Measurements from ENCODE around the gene EPSTI1.
"Not testable (repeated sequence)": the region's sequence is repeated elsewhere in the genome, so short reads cannot be mapped to it uniquely, and the experiment has no call there.

The EPSTI1 gene

DNA sequence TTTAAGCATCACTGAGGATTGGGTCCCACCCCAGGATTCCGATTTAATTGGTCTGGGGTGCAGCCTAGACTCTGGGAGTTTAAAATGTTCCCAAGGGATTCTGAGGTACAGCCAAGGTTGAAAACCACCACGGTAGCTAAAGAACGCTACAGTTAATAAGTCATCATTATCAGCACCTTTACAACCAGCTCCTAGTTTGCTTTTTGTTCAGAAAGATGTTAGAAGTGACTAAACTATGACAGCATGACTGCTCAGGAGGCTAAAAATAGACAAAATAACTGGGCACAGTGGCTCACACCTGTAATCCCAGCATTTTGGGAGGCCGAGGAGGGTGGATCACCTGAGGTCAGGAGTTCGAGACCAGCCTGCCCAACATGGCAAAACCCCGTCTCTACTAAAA is 11.7 kb upstream of the EPSTI1 start:
- no peak for DNase-seq

DNA sequence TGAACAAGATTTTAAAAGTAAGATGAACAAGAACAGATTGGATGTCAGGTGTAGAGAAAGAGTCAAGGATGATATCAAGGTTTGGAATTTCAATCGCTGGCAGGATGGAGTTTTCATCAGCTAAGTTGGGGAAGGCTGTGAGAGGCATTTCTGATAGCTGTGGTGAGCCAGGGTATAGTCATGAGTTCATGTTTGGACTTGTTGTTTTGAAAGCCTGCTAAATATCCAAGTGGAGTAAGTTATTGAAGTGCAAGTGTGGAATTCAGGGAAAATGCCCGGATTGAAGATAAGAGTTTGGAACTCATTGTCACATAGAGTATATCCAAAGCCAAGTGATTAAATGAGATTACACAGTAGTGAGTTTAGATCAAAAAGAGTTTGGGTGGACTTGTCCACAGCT is 11.0 kb upstream of the EPSTI1 start:
- no peak for DNase-seq

DNA sequence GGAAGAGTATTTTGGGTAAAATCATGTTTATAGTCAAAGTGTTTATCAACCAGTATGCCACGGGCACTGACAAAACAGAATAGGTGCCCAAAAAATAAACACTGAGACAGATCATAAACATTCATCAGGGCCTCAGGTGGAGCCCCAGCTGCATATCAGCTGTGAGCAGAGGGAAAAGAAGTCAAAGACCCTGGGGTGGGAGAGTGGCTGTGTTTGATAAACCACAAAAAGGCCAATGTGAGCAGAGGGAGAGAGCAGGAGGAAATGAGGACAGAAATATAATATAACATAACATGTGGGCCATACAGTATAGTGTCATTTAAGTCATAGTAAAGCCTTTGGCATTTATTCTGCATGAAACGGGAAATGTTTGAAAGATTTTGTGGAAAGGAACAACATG is 10.0 kb upstream of the EPSTI1 start:
- DNase-seq: no peak

DNA sequence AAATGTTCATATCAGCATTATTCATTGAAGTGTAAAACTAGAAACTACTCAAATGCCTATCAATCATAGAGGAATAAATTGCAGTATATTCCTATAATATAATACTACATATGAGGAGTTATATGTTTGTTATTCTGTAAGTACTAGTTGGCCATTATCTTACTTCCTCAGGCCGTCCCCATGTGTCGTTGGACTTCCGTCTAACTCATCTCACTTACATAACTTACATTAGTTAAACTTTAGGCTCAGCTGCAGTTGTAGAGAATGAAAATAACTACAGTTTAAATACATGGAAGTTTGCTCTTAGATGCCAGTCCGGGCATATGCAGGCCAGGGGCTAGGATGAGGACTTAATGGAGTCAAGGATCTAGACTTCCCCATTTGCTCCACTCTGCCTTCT is 8.6 kb upstream of the EPSTI1 start:
- DNase-seq: no peak

DNA sequence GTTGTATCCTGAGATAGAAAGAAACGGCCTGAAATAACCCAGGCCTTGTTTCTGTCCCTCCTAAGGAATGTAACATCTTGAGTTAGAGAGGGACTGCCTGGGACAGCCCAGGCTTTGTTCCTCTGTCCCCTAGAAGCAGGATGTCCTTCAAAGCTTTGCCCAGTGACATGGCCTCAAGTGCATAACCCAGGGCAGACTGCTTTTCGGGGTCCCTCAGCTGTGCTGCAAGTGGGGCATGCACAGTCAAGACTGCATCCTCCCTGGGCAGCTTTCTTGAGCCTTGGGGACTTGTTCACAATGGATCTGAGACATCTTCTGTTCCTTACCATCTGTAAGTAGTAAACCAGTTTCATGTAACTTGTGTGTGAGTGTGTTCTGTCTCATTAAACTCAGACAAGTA is 7.5 kb upstream of the EPSTI1 start:
- no peak for DNase-seq

DNA sequence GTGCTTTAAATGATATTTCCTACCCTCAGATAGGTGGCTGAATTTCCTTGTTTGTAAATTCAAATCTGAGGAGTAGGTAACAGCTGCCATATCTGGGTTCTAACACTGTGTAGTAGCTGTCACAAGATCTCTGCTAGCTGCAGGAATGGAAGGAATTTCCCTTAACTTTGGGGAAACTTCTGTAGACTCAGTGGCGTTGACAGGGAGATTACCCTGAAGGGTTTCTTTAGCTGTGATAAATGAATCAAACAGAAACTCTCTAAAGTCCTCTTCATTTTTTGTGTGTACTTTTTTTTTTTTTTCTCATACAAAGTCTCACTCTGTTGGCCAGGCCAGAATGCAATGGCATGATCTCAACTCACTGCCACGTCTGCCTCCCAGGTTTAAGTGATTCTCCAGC is 5.3 kb upstream of the EPSTI1 start:
- no peak for DNase-seq

DNA sequence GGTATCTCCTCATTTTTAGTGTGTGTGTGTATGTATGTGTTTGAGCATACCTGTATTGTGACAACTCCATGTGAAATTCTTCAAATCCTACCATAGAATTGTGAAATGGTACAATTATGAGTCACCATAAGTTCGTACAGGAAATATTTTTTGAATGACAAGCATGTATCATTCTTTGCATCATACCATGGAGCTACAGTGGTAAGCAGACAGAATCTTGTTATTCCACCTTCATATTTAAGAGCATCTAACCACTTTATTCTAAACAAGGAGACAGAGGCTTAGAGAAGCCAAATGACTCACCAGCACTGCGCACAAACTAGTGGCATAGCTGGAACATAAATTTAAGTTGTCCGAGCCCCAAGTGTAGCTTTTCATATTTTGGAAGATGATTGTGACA is 4.5 kb upstream of the EPSTI1 start:
- DNase-seq: peak; percentile 21

DNA sequence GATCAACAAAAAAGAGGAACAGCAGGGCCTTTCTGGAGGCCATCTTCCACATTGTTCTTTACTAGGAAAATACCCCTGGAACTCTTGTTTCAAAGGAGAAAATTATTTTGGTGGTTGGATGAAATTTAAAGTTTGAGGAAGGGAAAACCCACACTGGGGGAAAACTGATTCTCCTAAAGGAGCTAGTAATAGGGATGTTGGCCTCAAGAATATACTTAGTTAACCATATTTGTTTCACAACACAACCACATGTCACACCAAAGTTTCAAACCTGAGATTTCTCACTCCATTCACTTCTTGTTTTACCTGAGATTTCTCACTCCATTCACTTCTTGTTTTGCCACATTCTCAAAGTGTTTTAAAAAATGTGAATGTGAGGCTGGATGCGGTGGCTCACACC is 2.8 kb upstream of the EPSTI1 start:
- no peak for DNase-seq

DNA sequence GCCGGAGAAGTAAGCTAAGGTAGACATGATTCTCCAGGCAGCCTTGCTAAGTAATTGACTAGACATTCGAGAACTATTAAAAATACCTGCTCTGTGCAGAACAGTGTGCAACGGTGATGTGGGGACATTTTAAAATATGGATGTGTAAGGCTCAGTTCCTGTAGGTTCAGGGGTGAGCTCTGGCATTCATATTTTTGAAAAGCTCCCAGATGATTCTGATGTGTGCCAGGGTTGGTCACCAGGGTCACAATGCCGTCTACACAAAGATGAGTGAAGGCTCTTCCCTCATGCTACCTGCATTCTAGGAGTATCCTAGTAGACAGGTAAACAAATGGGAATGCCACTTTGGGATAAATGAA is 702 bp upstream of the EPSTI1 start:
- DNase-seq: no peak

DNA sequence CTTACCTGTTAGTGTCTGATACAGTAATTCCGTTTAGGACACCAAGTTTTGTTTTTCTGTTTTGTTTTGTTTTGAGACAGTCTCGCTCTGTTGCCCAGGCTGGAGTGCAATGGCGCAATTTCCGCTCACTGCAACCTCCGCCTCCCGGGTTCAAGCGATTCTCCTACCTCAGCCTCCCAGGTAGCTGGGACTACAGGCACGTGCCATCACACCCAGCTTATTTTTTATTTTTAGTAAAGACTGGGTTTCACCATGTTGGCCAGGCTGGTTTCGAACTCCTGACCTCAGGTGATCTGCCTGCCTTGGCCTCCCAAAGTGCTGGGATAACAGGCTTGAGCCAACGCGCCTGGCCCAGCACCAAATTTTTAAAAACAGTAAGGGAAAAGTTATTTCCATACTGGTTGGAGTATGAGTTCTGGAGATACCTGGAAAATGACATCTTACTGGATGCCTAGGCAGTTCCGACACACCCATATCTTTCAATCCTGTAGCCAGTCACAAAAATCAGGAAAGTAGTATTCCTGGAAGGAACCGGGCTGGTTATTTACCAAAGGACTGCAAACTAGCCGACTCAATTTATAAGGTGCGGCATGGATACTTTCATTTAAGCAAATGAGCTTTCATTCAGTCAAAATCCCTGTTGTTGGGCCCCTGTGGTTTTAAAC is 676 bp downstream of the EPSTI1 start:
- DNase-seq: not testable (repeated sequence)

DNA sequence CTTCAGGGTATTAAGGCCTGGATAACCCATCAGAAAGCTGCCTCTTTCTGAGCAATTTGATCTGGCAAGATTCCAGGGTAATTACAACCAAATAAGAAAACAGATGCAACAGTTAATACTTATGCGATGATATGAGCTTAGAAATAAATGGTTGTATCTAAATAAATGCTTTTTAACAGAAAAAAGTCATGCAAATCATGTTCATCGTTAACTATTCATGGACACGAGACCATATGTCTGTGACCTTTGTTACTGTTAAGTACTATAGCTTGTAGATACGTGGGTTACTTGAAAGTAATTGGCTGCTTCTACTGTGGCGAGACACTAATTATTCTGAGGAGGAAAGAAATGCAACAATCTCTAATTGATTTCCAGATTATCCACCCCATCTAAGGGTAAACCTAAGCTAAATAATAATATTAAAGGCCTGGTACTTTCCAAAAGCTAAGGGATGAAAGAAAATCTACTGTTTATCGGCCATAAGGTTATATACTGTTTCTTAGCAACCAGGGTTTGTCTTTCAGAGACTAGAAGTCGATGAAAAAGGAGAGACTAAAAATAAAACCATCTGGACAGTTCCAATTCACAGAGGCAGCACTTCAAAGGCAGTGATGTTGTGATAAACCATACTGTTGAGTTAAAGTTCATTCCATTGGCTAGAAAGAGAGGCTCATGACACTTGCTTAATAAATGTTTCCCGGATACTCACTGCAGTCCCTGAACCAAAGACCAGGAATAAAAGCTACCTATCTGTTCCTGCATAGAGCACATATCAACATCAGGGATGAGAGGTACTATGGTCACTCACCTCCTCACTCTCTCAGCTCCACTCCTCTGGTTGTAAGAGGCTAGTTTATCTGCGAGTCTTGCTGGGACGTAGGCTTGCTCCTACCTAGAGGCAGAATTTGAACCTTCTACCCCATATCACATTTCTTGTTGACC is 1.5 kb downstream of the EPSTI1 start:
- no peak for DNase-seq

DNA sequence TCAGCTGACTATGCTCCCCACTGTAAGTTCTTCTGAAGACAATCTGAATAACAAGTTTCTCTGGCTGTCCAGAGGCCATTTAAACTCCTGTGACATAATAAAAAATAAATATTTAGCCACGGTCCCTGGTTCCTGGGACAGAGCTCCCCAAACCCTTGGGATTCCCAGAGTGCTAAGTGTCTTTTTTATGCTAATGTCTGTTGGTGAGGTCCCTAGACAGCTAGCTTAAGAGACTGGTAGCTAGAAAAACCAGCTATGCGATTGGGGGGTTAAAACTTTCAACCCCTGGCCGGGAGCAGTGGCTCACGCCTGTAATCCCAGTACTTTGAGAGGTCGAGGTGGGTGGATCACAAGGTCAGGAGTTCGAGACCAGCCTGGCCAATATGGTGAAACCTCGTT is 5.9 kb downstream of the EPSTI1 start:
- DNase-seq: no peak

DNA sequence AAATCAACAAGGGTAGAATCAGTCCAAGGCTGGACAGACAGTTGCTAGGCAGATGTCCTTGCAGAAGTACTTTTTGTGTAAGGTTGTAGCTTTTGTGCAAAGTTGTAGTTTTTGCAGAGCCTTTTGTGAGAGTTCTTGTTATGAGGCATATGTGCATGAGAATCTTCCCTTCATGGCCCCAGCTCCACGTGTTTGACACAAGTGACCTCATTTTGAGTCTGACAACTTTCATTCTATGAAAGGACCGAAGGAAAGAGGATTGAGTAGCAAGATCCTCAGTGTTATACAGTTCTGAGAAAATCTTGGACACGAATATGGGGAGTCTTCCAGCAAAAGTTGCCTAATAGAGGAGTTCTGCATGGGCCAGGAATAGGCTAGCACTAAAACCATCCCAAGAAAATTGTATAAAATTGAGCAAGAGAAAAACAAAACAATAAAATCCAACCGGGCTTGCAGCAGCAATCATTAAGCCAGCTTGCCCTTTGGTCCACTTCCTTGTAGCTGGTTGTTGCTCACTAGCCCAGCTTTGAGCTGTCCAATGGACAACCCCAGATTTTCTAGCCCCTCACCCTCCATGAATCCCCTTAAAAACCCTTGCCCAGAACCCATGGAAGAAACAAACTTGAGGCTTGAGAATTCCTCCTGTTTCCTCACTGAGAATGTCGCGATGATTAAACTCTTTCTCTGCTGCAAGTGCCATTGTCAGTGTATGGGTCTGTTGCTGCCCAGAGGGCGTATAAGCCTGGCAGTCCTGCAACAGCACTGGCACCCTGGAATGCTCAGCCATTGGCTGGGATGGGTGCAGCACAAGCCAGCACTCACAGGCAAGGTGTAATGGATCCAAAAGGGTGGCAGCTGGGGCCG is 6.5 kb downstream of the EPSTI1 start:
- DNase-seq: no peak

DNA sequence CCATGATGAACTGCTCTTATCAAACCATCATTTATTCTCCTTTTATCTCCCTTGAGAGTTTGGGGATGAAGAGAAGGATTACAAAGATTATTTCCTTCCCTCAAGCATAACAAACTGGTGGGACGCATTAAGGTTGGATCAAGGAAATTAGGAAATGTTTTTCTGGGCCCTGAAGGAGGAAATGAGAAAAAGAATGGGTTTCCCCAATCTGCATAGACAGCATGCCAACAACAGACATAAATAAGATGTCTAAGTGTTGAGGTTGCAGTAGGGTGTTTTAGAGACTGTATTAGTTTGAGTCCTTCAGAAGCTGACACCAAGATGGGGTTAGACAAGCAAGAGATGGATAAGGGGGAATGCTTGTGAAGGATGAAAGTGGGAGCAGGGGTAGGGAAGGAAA is 7.3 kb downstream of the EPSTI1 start:
- no peak for DNase-seq

DNA sequence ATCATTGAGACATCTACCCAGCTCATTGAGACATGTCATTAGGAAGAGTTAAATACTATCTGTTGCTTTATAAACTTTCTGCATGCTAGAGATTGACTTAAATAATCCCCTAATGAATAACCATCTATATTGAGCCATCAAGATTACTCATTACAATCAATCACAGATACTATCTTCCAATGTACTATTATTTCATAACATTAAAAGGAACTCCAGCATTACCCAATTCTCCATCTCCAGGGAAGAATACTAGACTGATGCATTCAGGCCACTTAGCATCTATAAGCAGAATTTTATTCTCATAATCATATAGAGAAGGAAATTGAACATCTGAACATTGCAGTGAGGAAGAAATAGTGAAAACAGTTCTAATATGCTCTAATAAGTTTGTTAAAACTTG is 8.0 kb downstream of the EPSTI1 start:
- DNase-seq: no peak

DNA sequence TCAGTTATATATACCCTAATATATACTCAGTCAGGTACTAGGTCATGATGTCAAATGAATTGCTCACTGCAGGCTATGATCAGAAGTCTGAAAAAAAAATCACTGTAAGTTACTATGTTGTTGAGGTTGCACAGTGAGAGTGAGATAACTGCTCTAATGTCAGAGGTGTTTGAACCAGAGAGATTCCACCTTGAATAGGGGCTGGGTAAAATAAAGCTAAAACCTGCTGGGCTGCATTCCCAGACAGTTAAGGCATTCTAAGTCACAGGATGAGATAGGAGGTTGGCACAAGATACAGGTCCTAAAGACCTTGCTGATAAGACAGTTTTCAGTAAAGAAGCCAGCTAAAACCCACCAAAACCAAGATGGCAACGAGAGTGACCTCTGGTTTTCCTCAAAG is 10.2 kb downstream of the EPSTI1 start:
- no peak for DNase-seq

DNA sequence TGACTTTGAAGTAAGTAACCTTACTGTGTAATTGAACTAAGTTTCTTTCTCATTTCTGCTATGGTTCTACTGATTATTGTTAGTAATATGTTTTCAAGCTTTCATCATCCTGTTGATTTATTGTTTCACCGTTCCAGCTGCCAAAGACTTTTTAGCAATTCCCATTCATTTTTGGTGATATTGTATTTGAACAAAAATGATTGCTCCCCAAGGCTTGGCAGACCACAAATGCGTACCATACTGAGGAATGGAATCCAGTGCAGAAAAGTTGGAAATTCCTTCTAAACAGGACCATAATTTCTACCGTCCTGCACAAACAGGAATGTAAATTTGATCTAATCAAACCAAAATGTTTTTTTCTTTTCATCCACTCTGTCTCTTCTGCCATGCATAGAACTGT is 10.7 kb downstream of the EPSTI1 start:
- DNase-seq: no peak

DNA sequence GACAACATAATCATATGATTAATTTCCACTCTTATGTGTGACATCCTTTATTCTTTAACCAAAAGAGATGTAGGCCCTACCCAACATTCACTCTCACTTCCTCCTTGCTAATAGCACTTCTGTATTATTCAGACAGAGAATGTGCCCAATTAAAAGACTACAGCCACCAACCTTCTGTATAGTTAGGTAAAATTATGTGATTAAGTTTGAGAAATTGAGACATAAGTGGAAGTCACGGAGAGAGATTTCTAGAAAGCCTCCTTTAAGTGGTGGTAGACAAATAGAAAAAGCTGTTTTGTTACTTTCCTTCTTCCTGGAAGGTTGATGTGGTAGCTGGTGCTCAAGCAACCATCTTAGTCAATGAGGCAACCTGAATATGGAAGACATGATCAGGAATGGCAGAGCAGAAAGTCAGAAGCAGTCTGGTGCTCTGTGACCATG is 14.8 kb downstream of the EPSTI1 start:
- no peak for DNase-seq

DNA sequence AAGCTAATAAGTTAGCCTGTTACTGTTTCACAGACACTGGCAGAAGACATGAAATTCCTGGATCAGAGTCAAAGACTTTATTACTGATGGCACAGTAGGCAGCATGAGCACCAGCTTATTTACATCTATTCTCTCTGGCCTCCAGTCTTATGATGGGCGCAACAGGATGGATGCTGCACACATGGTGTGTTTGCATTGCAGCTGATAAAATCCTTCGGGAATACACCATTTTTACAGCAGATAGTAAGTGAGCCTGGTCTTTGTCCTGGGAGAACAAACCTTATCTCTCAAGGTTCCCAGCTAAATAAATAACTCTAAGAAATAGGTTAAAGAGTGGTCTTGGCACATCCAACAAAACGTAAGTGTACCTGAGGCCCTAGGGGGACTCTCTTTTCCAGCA is 16.0 kb downstream of the EPSTI1 start:
- no peak for DNase-seq

DNA sequence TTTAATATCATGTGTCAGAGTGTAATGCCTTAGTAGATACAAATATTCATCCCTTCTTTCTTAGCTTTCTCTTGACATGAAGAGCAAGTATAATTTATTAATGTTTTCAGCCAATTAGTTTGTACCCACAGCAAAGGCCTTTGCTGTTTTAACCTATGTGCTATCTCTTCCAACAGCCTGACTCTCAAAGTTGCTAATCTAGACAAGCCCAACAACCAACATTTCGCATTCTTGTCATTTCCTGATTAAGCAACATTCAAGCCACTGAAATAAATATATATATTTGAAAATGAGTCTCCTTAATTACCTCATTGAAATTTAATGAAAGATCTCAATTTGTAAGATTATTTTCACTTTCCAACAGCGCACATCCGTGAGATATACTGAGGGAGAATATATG is 18.5 kb downstream of the EPSTI1 start:
- no peak for DNase-seq

DNA sequence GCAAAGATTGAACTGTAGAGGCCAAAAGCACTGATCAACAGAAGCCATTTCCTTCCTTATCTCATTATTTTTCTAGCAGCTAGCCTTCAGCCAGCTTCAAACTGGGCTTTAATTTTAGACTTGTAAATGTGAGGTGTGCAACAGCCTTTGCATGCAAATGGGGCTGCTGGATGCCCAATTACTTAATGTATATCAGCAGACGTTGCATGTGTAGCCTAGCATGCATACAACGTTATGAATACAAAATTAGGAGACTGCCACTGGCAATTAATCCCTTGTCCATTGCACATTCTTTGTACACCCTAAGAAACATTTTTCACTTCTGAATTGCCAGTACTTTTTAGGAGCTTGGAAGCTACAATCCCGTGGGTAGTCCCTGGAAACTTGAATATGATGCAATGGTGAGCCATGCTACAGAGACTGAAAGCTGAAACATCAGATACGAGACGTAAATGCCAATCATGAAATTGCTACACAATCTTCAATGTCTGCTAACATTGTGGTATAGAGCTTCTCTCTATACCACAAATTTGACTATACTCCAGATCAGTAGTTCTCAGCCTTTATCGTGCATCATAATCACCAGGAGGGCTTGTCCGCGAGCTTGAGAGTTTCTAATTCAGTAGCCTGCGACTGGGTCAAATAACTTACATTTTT is 20.2 kb downstream of the EPSTI1 start:
- no peak for DNase-seq

DNA sequence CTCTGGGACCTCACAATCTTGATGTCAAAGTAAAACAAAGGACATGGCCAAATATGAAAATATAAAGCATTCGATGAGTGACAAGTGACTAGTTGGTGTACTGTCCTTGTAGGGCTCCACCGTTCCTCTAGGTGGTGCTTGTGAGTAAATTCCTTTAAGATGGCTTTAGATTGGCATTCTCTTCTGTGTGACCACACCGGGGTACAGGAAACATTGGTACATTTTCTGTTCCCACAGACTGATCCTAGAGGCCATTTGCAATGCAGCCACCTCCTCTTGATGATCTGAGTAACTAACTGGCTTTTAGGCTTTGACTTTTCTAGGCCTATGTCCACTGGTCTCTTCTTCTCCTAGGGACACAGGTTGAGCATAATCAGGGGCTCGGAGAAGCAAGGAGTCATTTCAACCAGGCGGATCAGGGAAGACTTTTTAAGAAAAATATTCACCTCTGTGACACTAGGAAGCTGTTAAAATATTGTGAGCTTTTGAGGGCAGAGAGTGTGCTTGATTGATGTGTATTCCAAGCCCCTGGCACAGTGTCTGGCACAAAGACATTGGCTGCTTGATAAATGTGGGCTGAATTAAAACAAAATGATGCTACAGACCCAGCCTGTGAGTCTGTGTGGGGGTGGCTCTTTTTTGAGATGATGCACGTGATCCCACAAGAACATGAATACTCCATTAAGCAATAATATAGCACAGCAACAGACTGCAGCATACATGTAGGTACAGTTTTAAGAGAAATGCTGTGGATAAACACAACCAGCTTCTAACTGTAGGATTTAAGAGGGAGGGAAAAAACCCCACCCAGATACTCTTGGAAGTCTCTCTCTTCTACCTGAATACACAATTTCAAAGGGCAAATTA is 21.0 kb downstream of the EPSTI1 start:
- DNase-seq: no peak
